B cell (primary cell): Measurements from ENCODE around the gene CCDC7. TPM values are rescaled to one million over a fixed set of nuclear protein-coding genes. Genes with fewer than 3 reads are reported as not detected.
"Not testable (repeated sequence)": the region's sequence is repeated elsewhere in the genome, so short reads cannot be mapped to it uniquely, and the experiment has no call there.

Experiments
- ATAC-seq: fragments of 200-7000 bp; cut with Tn5 transposase; one replicate; pipeline ENCODE4 v1.10.0; 2021; ENCODE audit warnings: low read depth, mild to moderate bottlenecking, moderate number of reproducible peaks, moderate library complexity
- CTCF ChIA-PET: fragments of 350-600 bp; sonication (Branson Sonifier 250); formaldehyde crosslinking; loops from one replicate; lab custom pipeline; 2021; ENCODE audit warnings: antibody characterized with exemption, inconsistent platforms; lab: Charles Lee
- POLR2A ChIA-PET: fragments of 350-600 bp; sonication (Branson Sonifier 250); formaldehyde crosslinking; loops from one replicate; lab custom pipeline; 2021; ENCODE audit warnings: antibody characterized with exemption; lab: Charles Lee
- DNase-seq: peaks from one replicate; pipeline ENCODE4 v3.0.0; 2013
- H2AFZ ChIP-seq: 2 replicates; pipeline ENCODE4 v1.6.1; 2012; ENCODE audit warnings: mild to moderate bottlenecking, low read depth, low read length; ENCODE audit not compliant: insufficient read depth, poor library complexity, severe bottlenecking
- H3K27ac ChIP-seq, 2 donors: 1 replicate in 1 of 2; 2 replicates in 1 of 2; pipeline ENCODE4 v1.5.1; 2012 to 2013; ENCODE audit warnings: low read length in 2 of 2, mild to moderate bottlenecking in 2 of 2, moderate library complexity in 1 of 2
- H3K27me3 ChIP-seq, 4 experiments: fragments of 200-600 bp in 1 of 4; sonication (generic) in 1 of 4; replicated peaks in 1 of 4; 1 replicate in 2 of 4; 2 replicates in 2 of 4; pipeline versions ENCODE4 v1.6.1 to v1.7.0; 2013 to 2016; ENCODE audit warnings: low read length in 3 of 4, mild to moderate bottlenecking in 2 of 4, mixed read lengths in 1 of 4, moderate library complexity in 1 of 4; ENCODE audit not compliant: insufficient read depth in 4 of 4, control insufficient read depth in 3 of 4; ENCODE audit errors: control extremely low read depth in 1 of 4
- H3K36me3 ChIP-seq, 2 experiments: replicated peaks in 1 of 2; 1 replicate in 1 of 2; 2 replicates in 1 of 2; pipeline versions ENCODE4 v1.6.1 to v1.7.1; 2013; ENCODE audit warnings: low read length in 1 of 2; ENCODE audit not compliant: insufficient read depth in 2 of 2, control insufficient read depth in 1 of 2; ENCODE audit errors: control extremely low read depth in 1 of 2, extremely low read depth in 1 of 2
- H3K4me1 ChIP-seq, 2 donors: fragments of 200-600 bp in 1 of 2; sonication (generic) in 1 of 2; 1 replicate in 1 of 2; 2 replicates in 1 of 2; pipeline versions ENCODE4 v1.5.1 to v1.6.1; 2013 to 2017; ENCODE audit warnings: low read length in 2 of 2; ENCODE audit not compliant: control insufficient read depth in 2 of 2, insufficient read depth in 2 of 2
- H3K4me2 ChIP-seq: replicated peaks from 2 replicates; pipeline ENCODE3; 2012; ENCODE audit warnings: mild to moderate bottlenecking, low read depth, low read length; ENCODE audit not compliant: poor library complexity, severe bottlenecking
- H3K4me3 ChIP-seq, 5 experiments: fragments of 200-600 bp in 1 of 5; sonication (generic) in 1 of 5; 1 replicate in 3 of 5; 2 replicates in 2 of 5; pipeline versions ENCODE4 v1.5.1 to v1.7.0; 2011 to 2016; ENCODE audit warnings: low read length in 4 of 5, mild to moderate bottlenecking in 4 of 5, low read depth in 2 of 5, control low read depth in 1 of 5, moderate library complexity in 1 of 5; ENCODE audit not compliant: insufficient read depth in 1 of 5; ENCODE audit errors: control extremely low read depth in 1 of 5, extremely low read depth in 1 of 5
- H3K79me2 ChIP-seq: fragments of 200-600 bp; sonication (generic); one replicate; pipeline ENCODE4 v1.6.0; 2016; ENCODE audit warnings: low read length; ENCODE audit not compliant: control insufficient read depth, insufficient read depth
- H3K9ac ChIP-seq: fragments of 200-600 bp; sonication (generic); 2 replicates; pipeline ENCODE4 v1.6.1; 2017; ENCODE audit warnings: mild to moderate bottlenecking, low read length, moderate library complexity
- H3K9me3 ChIP-seq, 3 donors: one replicate each; pipeline versions ENCODE4 v1.6.1 to v1.7.1; 2013; ENCODE audit warnings: low read length in 2 of 3; ENCODE audit not compliant: control insufficient read depth in 2 of 3, insufficient read depth in 1 of 3; ENCODE audit errors: control extremely low read depth in 1 of 3
- H4K20me1 ChIP-seq: 2 replicates; pipeline ENCODE4 v1.6.0; 2012; ENCODE audit warnings: mild to moderate bottlenecking, low read length; ENCODE audit not compliant: insufficient read depth, control insufficient read depth, poor library complexity, severe bottlenecking
- H3K27ac Mint-ChIP-seq: one replicate; pipeline ENCODE4 v1.8.0; 2021; ENCODE audit warnings: mixed read lengths
- H3K27me3 Mint-ChIP-seq: one replicate; pipeline ENCODE4 v1.8.0; 2021; ENCODE audit warnings: mixed read lengths
- H3K4me1 Mint-ChIP-seq: one replicate; pipeline ENCODE4 v1.8.0; 2021; ENCODE audit warnings: mixed read lengths
- H3K4me3 Mint-ChIP-seq: one replicate; pipeline ENCODE4 v1.8.0; 2021; ENCODE audit warnings: mixed read lengths
- H3K9me3 Mint-ChIP-seq: one replicate; pipeline ENCODE4 v1.8.0; 2022; ENCODE audit warnings: mixed read lengths; ENCODE audit not compliant: insufficient read depth
- EZH2 ChIP-seq: IDR thresholded peaks from 2 replicates; pipeline ENCODE4 v1.6.1; 2012; ENCODE audit warnings: borderline replicate concordance, low read depth, mild to moderate bottlenecking, moderate library complexity, low read length; ENCODE audit not compliant: insufficient read depth, poor library complexity, severe bottlenecking
- WGBS: methylation state at CpG from one replicate; pipeline ENCODE4 v1.1.5; 2013; ENCODE audit warnings: missing lambda C conversion rate; ENCODE audit not compliant: insufficient coverage; 5-methylcytosine and 5-hydroxymethylcytosine counted together
- intact Hi-C: fragments of 100-400 bp; cut with micrococcal nuclease; formaldehyde crosslinking; loops from one replicate; pipeline ENCODE4 v1.10.0; 2022
- polyA plus RNA-seq: library from polyadenylated mRNA; depleted of rRNA; stranded (reverse); fragments of >200 nt; gene quantifications from 2 replicates; pipeline ENCODE4 v1.2.3, GENCODE V29; 2012
- total RNA-seq, 2 donors: library from RNA; stranded (reverse); fragments of 120-200 nt in 1 of 2; gene quantifications; 1 replicate in 1 of 2; 2 replicates in 1 of 2; pipeline versions ENCODE4 v1.2.3 to v1.2.4, GENCODE V29; 2013 to 2022
- TF ChIP-seq, protein P1 (sequence below): fragments of 200-600 bp; IDR thresholded peaks from one replicate; pipeline ENCODE4 v1.8.0; 2022; ENCODE audit warnings: antibody characterized with exemption, mild to moderate bottlenecking

The CCDC7 gene
- total and polyA plus RNA-seq, 2 donors (not counting 1 experiment from before 2014, with no cell fraction given), result 2.6 to 26.6 TPM

DNA sequence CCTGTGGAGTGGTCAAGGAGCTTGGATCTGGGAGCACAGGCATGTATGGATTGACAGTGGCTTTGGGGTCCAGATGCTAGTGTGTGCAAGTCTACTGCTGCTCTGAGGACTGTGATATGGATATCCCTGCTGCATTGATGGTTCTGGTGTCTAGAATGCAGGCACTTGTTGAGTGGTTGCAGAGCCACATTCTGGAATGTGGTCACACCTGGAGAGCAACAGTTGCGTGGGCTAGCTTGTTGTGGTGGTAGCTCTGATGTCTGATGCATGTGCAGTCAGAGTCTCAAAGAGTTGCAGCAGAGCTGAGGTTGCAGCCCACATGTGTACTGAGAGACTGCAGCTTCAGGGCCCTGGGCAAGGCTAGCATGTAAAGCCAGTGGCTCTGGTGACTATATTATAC lies 43.2 kb downstream of the CCDC7 start:
- no peak overlapping the region for H3K4me2 ChIP-seq
- ATAC-seq (no peak), DNase-seq (no peak)
- Mint-ChIP-seq H3K4me1 (no peaks in the 10 kb centered on the region), H3K4me3 (no peak overlapping the region), H3K27ac (no peak overlapping the region), H3K9me3 (peaks cover 5% of the 10 kb centered on the region), H3K27me3 (no peaks in the 10 kb centered on the region)
- peaks cover 0 to 16% (median 0%) of the 10 kb centered on the region in 3 donors for H3K9me3 ChIP-seq
- no peak overlapping the region for H3K27ac ChIP-seq
- H2AFZ ChIP-seq, result no peak overlapping the region
- ChIA-PET CTCF (no interaction called here), POLR2A (no interaction called here)
- no peaks in the 10 kb centered on the region for H3K27me3 ChIP-seq
- no peaks in the 10 kb centered on the region for H3K79me2 ChIP-seq
- no peak overlapping the region for H3K4me3 ChIP-seq
- H3K36me3 ChIP-seq, result peaks cover 6 to 14% of the 10 kb centered on the region in 2 experiments
- TF ChIP-seq, protein P1, sequence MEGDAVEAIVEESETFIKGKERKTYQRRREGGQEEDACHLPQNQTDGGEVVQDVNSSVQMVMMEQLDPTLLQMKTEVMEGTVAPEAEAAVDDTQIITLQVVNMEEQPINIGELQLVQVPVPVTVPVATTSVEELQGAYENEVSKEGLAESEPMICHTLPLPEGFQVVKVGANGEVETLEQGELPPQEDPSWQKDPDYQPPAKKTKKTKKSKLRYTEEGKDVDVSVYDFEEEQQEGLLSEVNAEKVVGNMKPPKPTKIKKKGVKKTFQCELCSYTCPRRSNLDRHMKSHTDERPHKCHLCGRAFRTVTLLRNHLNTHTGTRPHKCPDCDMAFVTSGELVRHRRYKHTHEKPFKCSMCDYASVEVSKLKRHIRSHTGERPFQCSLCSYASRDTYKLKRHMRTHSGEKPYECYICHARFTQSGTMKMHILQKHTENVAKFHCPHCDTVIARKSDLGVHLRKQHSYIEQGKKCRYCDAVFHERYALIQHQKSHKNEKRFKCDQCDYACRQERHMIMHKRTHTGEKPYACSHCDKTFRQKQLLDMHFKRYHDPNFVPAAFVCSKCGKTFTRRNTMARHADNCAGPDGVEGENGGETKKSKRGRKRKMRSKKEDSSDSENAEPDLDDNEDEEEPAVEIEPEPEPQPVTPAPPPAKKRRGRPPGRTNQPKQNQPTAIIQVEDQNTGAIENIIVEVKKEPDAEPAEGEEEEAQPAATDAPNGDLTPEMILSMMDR, result no peak
- no peak for TF ChIP-seq EZH2
- intact Hi-C loops, result no loop called here
- no peaks in the 10 kb centered on the region for H4K20me1 ChIP-seq
- 100% methylated on average over 1 of the region's 1 CpG for WGBS
- H3K4me1 ChIP-seq, result no peaks in the 10 kb centered on the region
- no peak overlapping the region for H3K9ac ChIP-seq

DNA sequence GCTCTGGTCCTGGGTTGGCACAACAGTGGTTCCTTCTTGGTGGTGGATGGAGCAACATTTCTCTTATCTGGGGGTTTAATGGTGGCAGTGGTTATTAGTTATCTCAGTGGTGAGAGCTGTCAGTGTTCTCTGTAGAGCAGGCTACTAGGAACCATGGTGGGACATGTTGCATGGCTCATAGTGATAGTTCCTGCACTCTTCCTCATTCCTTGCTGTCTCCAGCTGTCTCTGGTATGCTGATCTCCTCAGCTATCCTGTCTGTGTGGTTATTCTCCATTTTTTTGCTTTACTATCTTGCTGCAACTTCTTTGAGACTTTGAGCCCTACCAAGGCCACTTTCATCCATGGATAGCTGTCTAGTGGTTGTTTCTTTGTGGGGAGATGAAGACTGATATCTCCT lies 44.0 kb downstream of the CCDC7 start:
- no peak for ATAC-seq
- peaks cover 5% of the 10 kb centered on the region for H3K9me3 Mint-ChIP-seq
- no peaks in the 10 kb centered on the region for H3K27me3 Mint-ChIP-seq
- Histone ChIP-seq H3K27me3 (no peaks in the 10 kb centered on the region), H3K36me3 (peaks cover 6 to 14% of the 10 kb centered on the region in 2 experiments), H2AFZ (no peak overlapping the region), H3K4me3 (no peak overlapping the region), H3K9ac (no peak overlapping the region), H3K4me2 (no peak overlapping the region), H3K9me3 (peaks cover 1 to 16% (median 2%) of the 10 kb centered on the region in 3 donors), H4K20me1 (no peaks in the 10 kb centered on the region), H3K4me1 (no peaks in the 10 kb centered on the region), H3K79me2 (no peaks in the 10 kb centered on the region), H3K27ac (no peak overlapping the region)
- no peak for DNase-seq
- no peaks in the 10 kb centered on the region for H3K4me1 Mint-ChIP-seq
- no peak for TF ChIP-seq EZH2
- TF ChIP-seq, protein P1, result no peak
- CTCF ChIA-PET, result no interaction called here
- H3K4me3 Mint-ChIP-seq, result no peak overlapping the region
- POLR2A ChIA-PET, result no interaction called here
- H3K27ac Mint-ChIP-seq, result no peak overlapping the region
- intact Hi-C loops, result no loop called here

DNA sequence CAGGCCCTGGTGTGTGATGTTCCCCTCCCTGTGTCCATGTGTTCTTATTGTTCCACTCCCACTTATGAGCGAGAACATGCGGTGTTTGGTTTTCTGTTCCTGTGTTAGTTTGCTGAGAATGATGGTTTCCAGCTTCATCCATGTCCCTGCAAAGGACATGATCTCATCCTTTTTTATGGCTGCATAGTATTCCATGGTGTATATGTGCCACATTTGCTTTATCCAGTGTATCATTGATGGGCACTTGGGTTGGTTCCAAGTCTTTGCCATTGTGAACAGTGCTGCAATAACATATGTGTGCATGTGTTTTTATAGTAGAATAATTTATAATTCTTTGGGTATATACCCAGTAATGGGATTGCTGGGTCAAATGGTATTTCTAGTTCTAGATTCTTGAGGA lies 48.6 kb downstream of the CCDC7 start:
- H3K27ac Mint-ChIP-seq, H3K4me3 ChIP-seq, H3K9me3 ChIP-seq, H4K20me1 ChIP-seq, DNase-seq, H3K4me3 Mint-ChIP-seq, ATAC-seq, CTCF ChIA-PET, H3K4me1 ChIP-seq, POLR2A ChIA-PET, H3K4me1 Mint-ChIP-seq, H3K79me2 ChIP-seq, H3K4me2 ChIP-seq, H3K27me3 Mint-ChIP-seq, H2AFZ ChIP-seq, intact Hi-C loops, H3K9ac ChIP-seq, H3K27ac ChIP-seq, H3K9me3 Mint-ChIP-seq, H3K36me3 ChIP-seq, H3K27me3 ChIP-seq: not testable (repeated sequence)
- no CpG with 5 or more reads among the region's 2 CpGs for WGBS
